Measurements from ENCODE around the gene JAML.
A peak's percentile ranks its signal among the peaks of the same experiment; 100 is the strongest.
"Not testable (repeated sequence)": the region's sequence is repeated elsewhere in the genome, so short reads cannot be mapped to it uniquely, and the experiment has no call there.

JAML gene

GRCh38 chr11:118201966-118202365 is 22.8 kb downstream of the JAML start:
- Histone ChIP-seq H3K36me3 (ENCODE audit: insufficient read depth, low read length) (no peaks in the 10 kb centered on the region), H3K9me3 (ENCODE audit: low read length) (no peaks in the 10 kb centered on the region), H3K27me3 (ENCODE audit: control insufficient read depth in 1 of 2, insufficient read depth in 2 of 2, low read length in 2 of 2) (no peaks in the 10 kb centered on the region), H3K4me3 (ENCODE audit: low read depth in 1 of 2, low read length in 2 of 2) (no peak overlapping the region), H3K9ac (ENCODE audit: low read length) (no peak overlapping the region), H3K27ac (ENCODE audit: low read depth, low read length) (no peak overlapping the region), H3K4me1 (ENCODE audit: insufficient read depth, low read length) (no peaks in the 10 kb centered on the region)

GRCh38 chr11:118200901-118201680 is 23.7 kb downstream of the JAML start:
- H3K4me1 ChIP-seq (ENCODE audit: insufficient read depth, low read length): no peaks in the 10 kb centered on the region

GRCh38 chr11:118200497-118200896 is 24.3 kb downstream of the JAML start:
- Histone ChIP-seq H3K4me3 (ENCODE audit: low read depth in 1 of 2, low read length in 2 of 2) (no peak overlapping the region), H3K27ac (ENCODE audit: low read depth, low read length) (no peak overlapping the region), H3K9me3 (ENCODE audit: low read length) (no peaks in the 10 kb centered on the region), H3K27me3 (ENCODE audit: control insufficient read depth in 1 of 2, insufficient read depth in 2 of 2, low read length in 2 of 2) (no peaks in the 10 kb centered on the region), H3K4me1 (ENCODE audit: insufficient read depth, low read length) (peaks cover 2% of the 10 kb centered on the region), H3K9ac (ENCODE audit: low read length) (no peak overlapping the region), H3K36me3 (ENCODE audit: insufficient read depth, low read length) (no peaks in the 10 kb centered on the region)

More at GRCh38 chr11:118200901-118201680, 23.7 kb downstream of the JAML start:
- no peak overlapping the region for H3K27ac ChIP-seq (ENCODE audit: low read depth, low read length)
- no peaks in the 10 kb centered on the region for H3K9me3 ChIP-seq (ENCODE audit: low read length)
- no peak overlapping the region for H3K9ac ChIP-seq (ENCODE audit: low read length)
- no peaks in the 10 kb centered on the region for H3K27me3 ChIP-seq (ENCODE audit: control insufficient read depth in 1 of 2, insufficient read depth in 2 of 2, low read length in 2 of 2)
- no peak overlapping the region for H3K4me3 ChIP-seq (ENCODE audit: low read depth in 1 of 2, low read length in 2 of 2)
- H3K36me3 ChIP-seq (ENCODE audit: insufficient read depth, low read length): no peaks in the 10 kb centered on the region

GRCh38 chr11:118199135-118199534 is 25.7 kb downstream of the JAML start:
- Histone ChIP-seq H3K9me3 (ENCODE audit: low read length) (no peaks in the 10 kb centered on the region), H3K9ac (ENCODE audit: low read length) (no peak overlapping the region), H3K4me3 (ENCODE audit: low read depth in 1 of 2, low read length in 2 of 2) (no peak overlapping the region), H3K27me3 (ENCODE audit: control insufficient read depth in 1 of 2, insufficient read depth in 2 of 2, low read length in 2 of 2) (no peaks in the 10 kb centered on the region), H3K27ac (ENCODE audit: low read depth, low read length) (no peak overlapping the region), H3K36me3 (ENCODE audit: insufficient read depth, low read length) (no peaks in the 10 kb centered on the region), H3K4me1 (ENCODE audit: insufficient read depth, low read length) (peaks cover 15% of the 10 kb centered on the region)

GRCh38 chr11:118198370-118198769 is 26.4 kb downstream of the JAML start:
- no peak overlapping the region for H3K4me3 ChIP-seq (ENCODE audit: low read depth in 1 of 2, low read length in 2 of 2)
- no peaks in the 10 kb centered on the region for H3K9me3 ChIP-seq (ENCODE audit: low read length)
- H3K27ac ChIP-seq (ENCODE audit: low read depth, low read length): no peak overlapping the region
- peaks cover 15% of the 10 kb centered on the region for H3K4me1 ChIP-seq (ENCODE audit: insufficient read depth, low read length)
- no peaks in the 10 kb centered on the region for H3K36me3 ChIP-seq (ENCODE audit: insufficient read depth, low read length)
- no peaks in the 10 kb centered on the region for H3K27me3 ChIP-seq (ENCODE audit: control insufficient read depth in 1 of 2, insufficient read depth in 2 of 2, low read length in 2 of 2)
- H3K9ac ChIP-seq (ENCODE audit: low read length): no peak overlapping the region

- H3K4me3 ChIP-seq (ENCODE audit: low read depth in 1 of 2, low read length in 2 of 2): no peak overlapping the region
- no peak overlapping the region for H3K9ac ChIP-seq (ENCODE audit: low read length)
- H3K27me3 ChIP-seq (ENCODE audit: control insufficient read depth in 1 of 2, insufficient read depth in 2 of 2, low read length in 2 of 2): no peaks in the 10 kb centered on the region
- peaks cover 15% of the 10 kb centered on the region for H3K4me1 ChIP-seq (ENCODE audit: insufficient read depth, low read length)
- no peaks in the 10 kb centered on the region for H3K36me3 ChIP-seq (ENCODE audit: insufficient read depth, low read length)
- H3K27ac ChIP-seq (ENCODE audit: low read depth, low read length): peak overlapping the region; percentile 5
- H3K9me3 ChIP-seq (ENCODE audit: low read length): no peaks in the 10 kb centered on the region
Measured at GRCh38 chr11:118194835-118195627, 29.8 kb downstream of the JAML start.

GRCh38 chr11:118193910-118194566 is 30.8 kb downstream of the JAML start:
- H3K4me3 ChIP-seq (ENCODE audit: low read depth in 1 of 2, low read length in 2 of 2): no peak overlapping the region
- H3K27me3 ChIP-seq (ENCODE audit: control insufficient read depth in 1 of 2, insufficient read depth in 2 of 2, low read length in 2 of 2): no peaks in the 10 kb centered on the region
- H3K36me3 ChIP-seq (ENCODE audit: insufficient read depth, low read length): no peaks in the 10 kb centered on the region
- peaks cover 15% of the 10 kb centered on the region for H3K4me1 ChIP-seq (ENCODE audit: insufficient read depth, low read length)
- no peak overlapping the region for H3K9ac ChIP-seq (ENCODE audit: low read length)
- H3K27ac ChIP-seq (ENCODE audit: low read depth, low read length): no peak overlapping the region
- H3K9me3 ChIP-seq (ENCODE audit: low read length): no peaks in the 10 kb centered on the region

GRCh38 chr11:118192817-118193216 is 32.0 kb downstream of the JAML start:
- not testable (repeated sequence) for H3K4me3 ChIP-seq (ENCODE audit: low read depth in 1 of 2, low read length in 2 of 2); H3K27me3 ChIP-seq (ENCODE audit: control insufficient read depth in 1 of 2, insufficient read depth in 2 of 2, low read length in 2 of 2); H3K9me3 ChIP-seq (ENCODE audit: low read length); H3K9ac ChIP-seq (ENCODE audit: low read length); H3K36me3 ChIP-seq (ENCODE audit: insufficient read depth, low read length); H3K27ac ChIP-seq (ENCODE audit: low read depth, low read length)
- peaks cover 15% of the 10 kb centered on the region for H3K4me1 ChIP-seq (ENCODE audit: insufficient read depth, low read length)

- not testable (repeated sequence) for H3K9me3 ChIP-seq (ENCODE audit: low read length); H3K9ac ChIP-seq (ENCODE audit: low read length); H3K27ac ChIP-seq (ENCODE audit: low read depth, low read length); H3K4me3 ChIP-seq (ENCODE audit: low read depth in 1 of 2, low read length in 2 of 2); H3K36me3 ChIP-seq (ENCODE audit: insufficient read depth, low read length); H3K27me3 ChIP-seq (ENCODE audit: control insufficient read depth in 1 of 2, insufficient read depth in 2 of 2, low read length in 2 of 2)
- peaks cover 15% of the 10 kb centered on the region for H3K4me1 ChIP-seq (ENCODE audit: insufficient read depth, low read length)
Measured at GRCh38 chr11:118190942-118191506, 33.8 kb downstream of the JAML start.

- Histone ChIP-seq H3K27ac (ENCODE audit: low read depth, low read length) (no peak overlapping the region), H3K9ac (ENCODE audit: low read length) (no peak overlapping the region), H3K9me3 (ENCODE audit: low read length) (no peaks in the 10 kb centered on the region), H3K36me3 (ENCODE audit: insufficient read depth, low read length) (no peaks in the 10 kb centered on the region), H3K4me3 (ENCODE audit: low read depth in 1 of 2, low read length in 2 of 2) (no peak overlapping the region), H3K27me3 (ENCODE audit: control insufficient read depth in 1 of 2, insufficient read depth in 2 of 2, low read length in 2 of 2) (no peaks in the 10 kb centered on the region), H3K4me1 (ENCODE audit: insufficient read depth, low read length) (no peaks in the 10 kb centered on the region)
Measured at GRCh38 chr11:118186346-118187107, 38.3 kb downstream of the JAML start.

All from muscle layer of colon (tissue), 2 donors.